Stimulated activated naive CD8-positive, alpha-beta T cell treated with anti-CD3 and anti-CD28 coated beads, Interleukin-15, Interleukin-2, amounts not matched to agents 100 U/mL and 50 U/mL, for 24 hours (primary cell): ENCODE results near the gene ETDA.
"Not testable (repeated sequence)": the region's sequence is repeated elsewhere in the genome, so short reads cannot be mapped to it uniquely, and the experiment has no call there.

ENCODE experiments used
- ATAC-seq: fragments of 150-1000 bp; cut with Tn5 transposase; one replicate; pipeline ENCODE4 v1.10.0; 2021
- DNase-seq: peaks from one replicate; pipeline ENCODE4 v3.0.0; 2021

ETDA gene

GRCh38 chrX:135252011-135252518 is at the start of gene ETDA:
TSS of gene ETDA (plus strand) at chrX:135252061. CDS start at chrX:135253277, 1,216 bp downstream.
- not testable (repeated sequence) for ATAC-seq, DNase-seq

- not testable (repeated sequence) for ATAC-seq
- peak; percentile 8 for DNase-seq
Measured at GRCh38 chrX:135206427-135206826, 45.4 kb upstream of the ETDA start.

GRCh38 chrX:135213200-135213844 is 38.5 kb upstream of the ETDA start:
- peak; percentile 90 for ATAC-seq
- DNase-seq, result peak; percentile 25

GRCh38 chrX:135245989-135246388 is 5.9 kb upstream of the ETDA start:
- not testable (repeated sequence) for DNase-seq, ATAC-seq

GRCh38 chrX:135256087-135256684 is 4.3 kb downstream of the ETDA start:
- not testable (repeated sequence) for ATAC-seq

GRCh38 chrX:135256923-135257322 is 5.1 kb downstream of the ETDA start:
- no peak for DNase-seq
- no peak for ATAC-seq

More at GRCh38 chrX:135256087-135256684, 4.3 kb downstream of the ETDA start:
- not testable (repeated sequence) for DNase-seq

GRCh38 chrX:135257469-135257868 is 5.6 kb downstream of the ETDA start:
- DNase-seq (no peak), ATAC-seq (no peak)

GRCh38 chrX:135260976-135261375 is 9.1 kb downstream of the ETDA start:
- DNase-seq, ATAC-seq: not testable (repeated sequence)

- DNase-seq, ATAC-seq: not testable (repeated sequence)
Measured at GRCh38 chrX:135263376-135263775, 11.5 kb downstream of the ETDA start.

GRCh38 chrX:135264206-135264605 is 12.3 kb downstream of the ETDA start:
- DNase-seq (no peak), ATAC-seq (no peak)

GRCh38 chrX:135273162-135273561 is 21.3 kb downstream of the ETDA start:
- ATAC-seq (no peak), DNase-seq (no peak)

- DNase-seq (no peak), ATAC-seq (no peak)
Measured at GRCh38 chrX:135275973-135276372, 24.1 kb downstream of the ETDA start.

GRCh38 chrX:135287266-135287823 is 35.5 kb downstream of the ETDA start:
- DNase-seq (no peak), ATAC-seq (no peak)

GRCh38 chrX:135295238-135295943 is 43.5 kb downstream of the ETDA start:
- peak; percentile 65 for DNase-seq
- peak; percentile 92 for ATAC-seq

GRCh38 chrX:135295944-135296305 is 44.1 kb downstream of the ETDA start:
- DNase-seq (no peak), ATAC-seq (no peak)

- DNase-seq (no peak), ATAC-seq (no peak)
Measured at GRCh38 chrX:135302269-135302873, 50.5 kb downstream of the ETDA start.
